H1 (cell line): ENCODE measurements around the gene LMX1A. TPM values are rescaled to one million over a fixed set of nuclear protein-coding genes. Genes with fewer than 3 reads are reported as not detected.

Experiments
- CTCF ChIA-PET: fragments of 300-600 bp; sonication (Branson Sonifier 250); formaldehyde crosslinking; loops from one replicate; lab custom pipeline; 2021; ENCODE audit not compliant: partially characterized antibody; lab: Charles Lee
- POLR2A ChIA-PET: fragments of 300-600 bp; sonication (Branson Sonifier 250); formaldehyde crosslinking; loops from one replicate; lab custom pipeline; 2021; ENCODE audit warnings: inconsistent platforms; ENCODE audit not compliant: partially characterized antibody; lab: Charles Lee
- DNase-seq, 2 experiments: peaks; one replicate each; pipeline versions ENCODE4 v3.0.0 to v3.0.0-alpha.2; 2010 to 2022; ENCODE audit warnings: low spot score in 2 of 2, low read depth in 1 of 2, mixed read lengths in 1 of 2
- FAIRE-seq: peaks from 2 replicates; lab custom pipeline; 2011; peaks lifted over from hg19 to GRCh38; lab: Jason Lieb, UNC
- H2AFZ ChIP-seq: 2 replicates; pipeline ENCODE4 v1.8.1; 2012; ENCODE audit warnings: low read length, inconsistent platforms
- H2AK5ac ChIP-seq: 2 replicates; pipeline ENCODE4 v1.6.1; 2013; ENCODE audit warnings: low read depth, low read length
- H2BK120ac ChIP-seq: replicated peaks from 2 replicates; pipeline ENCODE3; 2013; ENCODE audit warnings: low read depth, low read length, inconsistent platforms
- H2BK12ac ChIP-seq: 2 replicates; pipeline ENCODE4 v1.6.1; 2013; ENCODE audit warnings: low read depth, low read length
- H2BK15ac ChIP-seq: 2 replicates; pipeline ENCODE4 v1.6.1; 2013; ENCODE audit warnings: low read length
- H2BK20ac ChIP-seq: 2 replicates; pipeline ENCODE4 v1.6.1; 2013; ENCODE audit warnings: low read length
- H2BK5ac ChIP-seq: 2 replicates; pipeline ENCODE4 v1.6.1; 2013; ENCODE audit warnings: low read depth, low read length
- H3K14ac ChIP-seq: 2 replicates; pipeline ENCODE4 v1.6.1; 2013; ENCODE audit warnings: inconsistent platforms; ENCODE audit not compliant: insufficient read length
- H3K18ac ChIP-seq: 2 replicates; pipeline ENCODE4 v1.6.1; 2013; ENCODE audit warnings: low read length; ENCODE audit errors: extremely low read depth
- H3K23ac ChIP-seq: 2 replicates; pipeline ENCODE4 v1.6.1; 2013; ENCODE audit warnings: inconsistent platforms; ENCODE audit not compliant: insufficient read length
- H3K23me2 ChIP-seq: 2 replicates; pipeline ENCODE4 v1.6.1; 2013; ENCODE audit warnings: low read depth, low read length
- H3K27ac ChIP-seq: 2 replicates; pipeline ENCODE4 v1.6.1; 2011; ENCODE audit warnings: low read depth, low read length, inconsistent platforms
- H3K27me3 ChIP-seq, 4 experiments: replicated peaks in 1 of 4; 1 replicate in 1 of 4; 2 replicates in 3 of 4; pipeline versions ENCODE4 v1.6.1 to v1.8.1; 2011 to 2013; ENCODE audit warnings: low read length in 3 of 4, mild to moderate bottlenecking in 3 of 4, inconsistent platforms in 2 of 4, mixed read lengths in 2 of 4, moderate library complexity in 1 of 4; ENCODE audit not compliant: control insufficient read depth in 3 of 4, insufficient read depth in 3 of 4; ENCODE audit errors: extremely low read depth in 1 of 4
- H3K36me3 ChIP-seq, 4 experiments: 2 replicates each; pipeline versions ENCODE4 v1.6.1 to v1.8.1; 2011 to 2013; ENCODE audit warnings: mild to moderate bottlenecking in 4 of 4, low read length in 3 of 4, moderate library complexity in 2 of 4, control low read depth in 1 of 4, inconsistent platforms in 1 of 4; ENCODE audit not compliant: insufficient read depth in 4 of 4, control insufficient read depth in 2 of 4
- H3K4ac ChIP-seq: replicated peaks from 2 replicates; pipeline ENCODE3; 2013; ENCODE audit warnings: low read length, low read depth, mixed read lengths, inconsistent platforms; ENCODE audit not compliant: insufficient read length
- H3K4me1 ChIP-seq, 4 experiments: replicated peaks in 1 of 4; 1 replicate in 1 of 4; 2 replicates in 3 of 4; pipeline versions ENCODE4 v1.6.1 to v1.8.1; 2011 to 2013; ENCODE audit warnings: low read length in 3 of 4, inconsistent platforms in 2 of 4, mixed read lengths in 1 of 4; ENCODE audit not compliant: insufficient read depth in 4 of 4, control insufficient read depth in 3 of 4
- H3K4me2 ChIP-seq, 2 experiments: 2 replicates each; pipeline versions ENCODE4 v1.6.1 to v1.8.1; 2011 to 2013; ENCODE audit warnings: low read depth in 2 of 2, low read length in 2 of 2, control low read depth in 1 of 2, inconsistent platforms in 1 of 2, mild to moderate bottlenecking in 1 of 2; ENCODE audit not compliant: insufficient read depth in 1 of 2
- H3K4me3 ChIP-seq, 4 experiments: fragments of 200-600, 300-600 bp in 1 of 4; sonication (generic), shearing (Covaris generic), sonication (Bioruptor Twin) in 1 of 4; 2 replicates each; pipeline versions ENCODE4 v1.5.1 to v1.8.1; 2011 to 2016; ENCODE audit warnings: low read length in 4 of 4, low read depth in 3 of 4, control low read depth in 2 of 4, inconsistent platforms in 2 of 4, mild to moderate bottlenecking in 2 of 4, mixed read lengths in 1 of 4, moderate library complexity in 1 of 4; ENCODE audit not compliant: insufficient read depth in 2 of 4; ENCODE audit errors: extremely low read depth in 1 of 4
- H3K56ac ChIP-seq: replicated peaks from 2 replicates; pipeline ENCODE3; 2013; ENCODE audit warnings: low read depth, mild to moderate bottlenecking, mixed read lengths, low read length, inconsistent platforms; ENCODE audit not compliant: insufficient read length
- H3K79me1 ChIP-seq: 2 replicates; pipeline ENCODE4 v1.6.1; 2013; ENCODE audit warnings: low read depth, low read length, control low read depth
- H3K79me2 ChIP-seq, 2 experiments: 2 replicates each; pipeline versions ENCODE4 v1.6.1 to v1.8.1; 2012 to 2013; ENCODE audit warnings: low read length in 2 of 2, mild to moderate bottlenecking in 2 of 2, inconsistent platforms in 1 of 2; ENCODE audit not compliant: insufficient read depth in 2 of 2, control insufficient read depth in 1 of 2
- H3K9ac ChIP-seq, 4 experiments: replicated peaks in 1 of 4; 1 replicate in 1 of 4; 2 replicates in 3 of 4; pipeline versions ENCODE4 v1.6.1 to v1.8.1; 2011 to 2013; ENCODE audit warnings: low read depth in 3 of 4, low read length in 3 of 4, control low read depth in 2 of 4, mild to moderate bottlenecking in 2 of 4, moderate library complexity in 2 of 4, inconsistent platforms in 1 of 4; ENCODE audit errors: extremely low read depth in 1 of 4
- H3K9me3 ChIP-seq, 2 experiments: 2 replicates each; pipeline versions ENCODE4 v1.6.1 to v1.8.1; 2012 to 2013; ENCODE audit warnings: mild to moderate bottlenecking in 2 of 2, moderate library complexity in 2 of 2, control low read depth in 1 of 2, inconsistent platforms in 1 of 2, low read depth in 1 of 2, low read length in 1 of 2, mixed read lengths in 1 of 2; ENCODE audit not compliant: insufficient read depth in 2 of 2
- H4K20me1 ChIP-seq, 2 experiments: replicated peaks in 1 of 2; 2 replicates each; pipeline versions ENCODE3 to v1.8.1; 2011 to 2013; ENCODE audit warnings: inconsistent platforms in 2 of 2, low read length in 2 of 2, mild to moderate bottlenecking in 1 of 2; ENCODE audit not compliant: insufficient read depth in 2 of 2, control insufficient read depth in 1 of 2
- H4K5ac ChIP-seq: 2 replicates; pipeline ENCODE4 v1.6.1; 2013; ENCODE audit warnings: low read length, low read depth, mixed read lengths, inconsistent platforms; ENCODE audit not compliant: insufficient read length
- H4K8ac ChIP-seq: 2 replicates; pipeline ENCODE4 v1.8.0; 2013; ENCODE audit warnings: mild to moderate bottlenecking, moderate library complexity, low read length, inconsistent platforms; ENCODE audit not compliant: insufficient read depth; ENCODE audit errors: extremely low read depth
- H4K91ac ChIP-seq: replicated peaks from 2 replicates; pipeline ENCODE3; 2013; ENCODE audit warnings: low read length, mixed read lengths, inconsistent platforms; ENCODE audit not compliant: insufficient read length
- ASH2L ChIP-seq: fragments of 200-600, 300-600 bp; sonication (generic); IDR thresholded peaks from one replicate; pipeline ENCODE4 v1.7.1; 2017; ENCODE audit warnings: low read length
- BCL11A ChIP-seq, 2 experiments: IDR thresholded peaks; one replicate each; pipeline ENCODE4 v1.6.1; 2011; ENCODE audit warnings: low read depth in 2 of 2, low read length in 2 of 2, mild to moderate bottlenecking in 2 of 2
- CREB1 ChIP-seq: IDR thresholded peaks from 2 replicates; pipeline ENCODE4 v1.6.1; 2012; ENCODE audit warnings: inconsistent platforms
- CTBP2 ChIP-seq: IDR thresholded peaks from 2 replicates; pipeline ENCODE4 v1.7.0; 2011; ENCODE audit warnings: borderline replicate concordance, mild to moderate bottlenecking, moderate library complexity, mixed read lengths, low read length; ENCODE audit not compliant: insufficient read depth, insufficient read length
- GABPA ChIP-seq: IDR thresholded peaks from 2 replicates; pipeline ENCODE4 v1.6.1; 2011; ENCODE audit warnings: mild to moderate bottlenecking, low read length, moderate library complexity, borderline replicate concordance; ENCODE audit not compliant: insufficient read depth
- JUN ChIP-seq: IDR thresholded peaks from 2 replicates; pipeline ENCODE4 v1.6.1; 2011; ENCODE audit warnings: low read depth, mild to moderate bottlenecking, improper control_type of control experiment, low read length
- KDM4A ChIP-seq: IDR thresholded peaks from one replicate; pipeline ENCODE4 v1.7.1; 2012; ENCODE audit warnings: low read depth, mild to moderate bottlenecking, moderate library complexity, low read length, inconsistent platforms; ENCODE audit not compliant: severe bottlenecking
- RBBP5 ChIP-seq: IDR thresholded peaks from 2 replicates; pipeline ENCODE4 v1.7.1; 2012; ENCODE audit warnings: low read depth, mild to moderate bottlenecking, inconsistent platforms, low read length, moderate library complexity, borderline replicate concordance
- RNF2 ChIP-seq: fragments of 200-900, 300-1000 bp; sonication (generic); IDR thresholded peaks from 2 replicates; pipeline ENCODE4 v1.7.1; 2016; ENCODE audit warnings: borderline replicate concordance, low read depth, mild to moderate bottlenecking, antibody characterized with exemption, low read length; ENCODE audit not compliant: poor library complexity, severe bottlenecking; ENCODE audit errors: missing control alignments
- RXRA ChIP-seq: IDR thresholded peaks from 2 replicates; pipeline ENCODE4 v1.6.1; 2011; ENCODE audit warnings: low read depth, mild to moderate bottlenecking, low read length, moderate library complexity; ENCODE audit not compliant: insufficient read depth
- SIN3A ChIP-seq, 2 experiments: IDR thresholded peaks in 1 of 2; conservative IDR thresholded peaks in 1 of 2; 2 replicates each; pipeline ENCODE4 v1.6.1; 2011 to 2012; ENCODE audit warnings: low read length in 2 of 2, improper control_type of control experiment in 1 of 2, low read depth in 1 of 2, mild to moderate bottlenecking in 1 of 2
- SIX5 ChIP-seq: IDR thresholded peaks from 2 replicates; pipeline ENCODE4 v1.6.1; 2011; ENCODE audit warnings: mild to moderate bottlenecking, low read depth, low read length
- SP4 ChIP-seq: IDR thresholded peaks from 2 replicates; pipeline ENCODE4 v1.6.1; 2012; ENCODE audit warnings: low read length, inconsistent platforms
- ZNF274 ChIP-seq: IDR thresholded peaks from 2 replicates; pipeline ENCODE4 v1.7.0; 2012; ENCODE audit warnings: low read length, borderline replicate concordance; ENCODE audit errors: extremely low read depth
- WGBS, 2 experiments: shearing (Covaris generic) in 1 of 2; methylation state at CpG; one replicate each; pipeline versions ENCODE4 v1.1.6 to v1.1.7; 2013 to 2015; ENCODE audit warnings: low lambda C conversion rate in 2 of 2, mixed read lengths in 2 of 2, inconsistent platforms in 1 of 2, low coverage in 1 of 2, missing lambda C conversion rate in 1 of 2; ENCODE audit not compliant: insufficient replicate concordance in 2 of 2, insufficient coverage in 1 of 2, insufficient read length in 1 of 2; ENCODE audit errors: extremely low coverage in 1 of 2, missing lambda C conversion rate in 1 of 2; 5-methylcytosine and 5-hydroxymethylcytosine counted together
- polyA plus RNA-seq, 7 experiments: library from polyadenylated mRNA; depleted of rRNA in 3 of 7; stranded (reverse) in 5 of 7; unstranded in 2 of 7; fragments of >200 nt in 5 of 7; fragments of 200-250 nt in 2 of 7; gene quantifications; 1 replicate in 5 of 7; 2 replicates in 1 of 7; 4 replicates in 1 of 7; pipeline versions ENCODE4 v1.2.1 to v1.2.3, GENCODE V29; 2011 to 2013; ENCODE audit warnings: missing spikeins in 2 of 7, mixed read lengths in 2 of 7
- total RNA-seq: library from RNA; stranded (reverse); fragmentation: NEBNext Ultra II Directional; extraction: Animal tissue kit (Norgen Biotek cat#: 25700); gene quantifications from 2 replicates; pipeline ENCODE4 v1.2.1, GENCODE V29; 2021

LMX1A gene
- total and polyA plus RNA-seq, 2 of the 8 experiments (the other 6 are each of a cell fraction or from before 2014, with no cell fraction given) = not detected

DNA sequence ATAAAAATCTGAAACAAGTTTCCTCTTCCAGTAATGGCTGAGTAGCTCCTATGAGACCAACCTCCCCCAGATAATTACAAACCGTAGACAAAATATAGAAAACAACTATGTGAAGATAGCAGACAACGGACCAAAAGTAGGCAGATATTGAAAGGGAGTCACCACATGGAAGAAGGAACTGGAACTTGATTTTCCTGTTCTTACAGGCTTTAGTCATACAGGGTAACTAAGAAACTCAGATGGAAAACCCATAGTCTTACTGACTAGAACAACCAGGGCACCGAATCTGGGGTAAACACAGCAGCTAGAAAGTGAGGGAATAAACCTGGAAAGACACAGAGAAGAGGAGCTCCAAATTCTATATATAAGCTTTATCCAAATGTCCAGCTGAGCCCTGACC is 26.0 kb downstream of the LMX1A start:
- Histone ChIP-seq H3K4ac (no peak overlapping the region), H3K4me2 (no peak overlapping the region), H3K27ac (no peak overlapping the region), H3K9ac (no peak overlapping the region), H3K56ac (no peak overlapping the region), H3K79me2 (no peaks in the 10 kb centered on the region), H3K23ac (no peak overlapping the region), H4K91ac (no peak overlapping the region), H3K4me1 (peaks cover 0 to 3% (median 0%) of the 10 kb centered on the region in 4 experiments; a peak in 1 of 7 replicates), H3K14ac (no peak overlapping the region), H3K79me1 (no peaks in the 10 kb centered on the region), H3K4me3 (no peak overlapping the region), H4K20me1 (no peaks in the 10 kb centered on the region), H3K9me3 (no peaks in the 10 kb centered on the region), H3K27me3 (no peaks in the 10 kb centered on the region; a peak in 1 of 7 replicates), H3K36me3 (no peaks in the 10 kb centered on the region), H2BK15ac (no peak overlapping the region), H2AK5ac (no peak overlapping the region), H2BK20ac (no peak overlapping the region), H2BK120ac (no peak overlapping the region), H2AFZ (no peak overlapping the region), H2BK12ac (no peak overlapping the region), H3K23me2 (no peaks in the 10 kb centered on the region)
- CTCF ChIA-PET = interaction anchor here (0.7 to 2.1 kb wide), 8 partner anchors 13 to 78 kb away, joined by 3 to 5 read pairs (median 3); no protein-coding TSS in a partner anchor
- 61% methylated on average over 3 of the region's 3 CpGs; no CpG with 5 or more reads in 1 of the 2 experiments for WGBS, 2 experiments
- TF ChIP-seq SIN3A (conservative IDR thresholded peaks at IDR 0.05 in 1 of 2, IDR thresholded peaks at IDR 0.05 in 1 of 2; ENCODE audit: low read depth in 1 of 2, low read length in 2 of 2) = no peak
- TF ChIP-seq SP4 = no peak
- TF ChIP-seq BCL11A (IDR thresholded peaks at IDR 0.05; ENCODE audit: low read depth in 2 of 2, low read length in 2 of 2) = no peak
- no peak for TF ChIP-seq CTBP2
- TF ChIP-seq RBBP5 = no peak
- TF ChIP-seq JUN = no peak
- no peak for TF ChIP-seq RNF2
- no peak for TF ChIP-seq SIX5
- no peak for TF ChIP-seq ASH2L
- no peak for TF ChIP-seq RXRA
- TF ChIP-seq ZNF274 = no peak
- TF ChIP-seq KDM4A = no peak
- no peak for TF ChIP-seq GABPA
- TF ChIP-seq CREB1 = no peak
- TF ChIP-seq, all 59 proteins: peak for 0
- POLR2A ChIA-PET = no interaction called here
- DNase-seq (no peak), FAIRE-seq (no peak)
- Histone ChIP-seq H4K8ac (no peak overlapping the region), H3K18ac (no peak overlapping the region), H4K5ac (no peak overlapping the region), H2BK5ac (no peak overlapping the region)
